Measurements from ENCODE around the gene SNORC. TPM values are rescaled to one million over a fixed set of nuclear protein-coding genes. Genes with fewer than 3 reads are reported as not detected.

The SNORC gene
- total and polyA plus RNA-seq, 2 experiments from 2014 or later: 2.2 to 7.5 TPM

DNA sequence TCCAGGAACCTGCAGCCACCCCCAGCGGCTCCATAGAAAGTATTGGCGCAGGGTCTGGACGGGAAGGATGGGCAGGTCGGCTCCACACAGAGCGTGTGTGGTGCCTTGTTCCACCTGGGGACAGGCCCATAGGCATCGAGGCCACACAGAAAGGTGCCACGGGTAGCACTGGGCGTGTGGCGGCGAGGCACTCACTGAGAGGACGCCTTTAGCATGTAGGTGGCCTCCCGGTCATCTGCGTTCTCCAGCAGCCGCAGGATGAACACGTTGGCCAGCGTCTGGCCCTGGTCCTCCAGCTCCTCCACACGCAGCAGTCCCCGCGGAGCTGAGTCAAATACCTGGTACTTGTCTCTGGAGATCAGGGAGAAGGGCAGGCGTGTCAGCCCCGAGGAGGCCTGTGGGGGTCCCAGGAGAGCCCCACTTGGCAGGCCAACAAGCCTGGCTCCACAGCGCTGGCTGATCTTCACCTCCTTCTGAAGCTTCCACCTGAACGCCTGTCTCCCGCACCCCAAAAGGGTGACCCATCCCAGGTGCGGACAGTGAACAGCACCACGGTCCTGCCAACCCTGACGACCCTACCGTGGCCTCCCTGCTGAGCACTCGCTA is 13.2 kb downstream of the SNORC start:
- Histone ChIP-seq H3K27me3 (no peaks in the 10 kb centered on the region), H4K20me1 (ENCODE audit: insufficient read depth, poor library complexity, severe bottlenecking) (no peaks in the 10 kb centered on the region), H3K9me3 (ENCODE audit: low read depth) (no peaks in the 10 kb centered on the region), H3K4me2 (no peak overlapping the region), H3K4me3 (no peak overlapping the region), H2AFZ (no peak overlapping the region), H3K79me2 (no peaks in the 10 kb centered on the region), H3K27ac (no peak overlapping the region), H3K9me2 (replicated peaks; ENCODE audit: insufficient read depth) (no peaks in the 10 kb centered on the region), H3K4me1 (ENCODE audit: insufficient read depth) (no peaks in the 10 kb centered on the region), H3K36me3 (replicated peaks; ENCODE audit: insufficient read depth, low read depth) (no peaks in the 10 kb centered on the region)
- TF ChIP-seq EZH2phosphoT487 (IDR thresholded peaks at IDR 0.05; ENCODE audit: low read depth, severe bottlenecking, unreplicated experiment): no peak
- TF ChIP-seq CTCF (IDR thresholded peaks at IDR 0.05; ENCODE audit: poor library complexity): no peak
- no peak for TF ChIP-seq EZH2 (IDR thresholded peaks at IDR 0.05; ENCODE audit: borderline replicate concordance)
- no peak for DNase-seq (ENCODE audit: low spot score)
- 94% methylated on average over 29 of the region's 29 CpGs for WGBS (ENCODE audit: low lambda C conversion rate, missing lambda C conversion rate)

DNA sequence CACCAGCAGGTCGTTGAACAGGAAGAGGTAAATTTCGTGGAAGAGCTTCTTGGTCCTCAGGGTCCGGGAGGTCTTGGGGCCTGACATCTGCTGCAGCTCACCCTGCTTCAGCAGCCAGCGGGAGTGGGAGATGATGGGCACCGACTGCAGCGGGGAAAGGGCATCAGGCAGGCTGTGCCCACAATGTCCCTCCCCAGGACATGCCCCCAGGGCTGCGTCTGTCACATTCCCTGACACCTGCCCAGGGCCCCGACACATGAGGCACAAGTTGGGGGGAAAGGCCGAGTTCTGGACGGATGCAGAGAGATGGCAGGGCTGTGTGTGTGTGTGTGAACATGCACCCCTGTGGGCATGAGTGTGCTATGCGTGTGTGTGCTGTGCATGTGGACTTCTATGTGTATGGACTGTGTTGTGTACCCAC is 13.9 kb downstream of the SNORC start:
- Histone ChIP-seq H4K20me1 (ENCODE audit: insufficient read depth, poor library complexity, severe bottlenecking) (no peaks in the 10 kb centered on the region), H3K36me3 (replicated peaks; ENCODE audit: insufficient read depth, low read depth) (no peaks in the 10 kb centered on the region), H3K79me2 (no peaks in the 10 kb centered on the region), H3K4me3 (no peak overlapping the region), H3K27me3 (no peaks in the 10 kb centered on the region), H3K9me3 (ENCODE audit: low read depth) (no peaks in the 10 kb centered on the region), H3K9me2 (replicated peaks; ENCODE audit: insufficient read depth) (no peaks in the 10 kb centered on the region), H3K27ac (no peak overlapping the region), H2AFZ (no peak overlapping the region), H3K4me1 (ENCODE audit: insufficient read depth) (no peaks in the 10 kb centered on the region), H3K4me2 (no peak overlapping the region)
- no peak for DNase-seq (ENCODE audit: low spot score)
- TF ChIP-seq EZH2phosphoT487 (IDR thresholded peaks at IDR 0.05; ENCODE audit: low read depth, severe bottlenecking, unreplicated experiment) (no peak), CTCF (IDR thresholded peaks at IDR 0.05; ENCODE audit: poor library complexity) (no peak)
- WGBS (ENCODE audit: low lambda C conversion rate, missing lambda C conversion rate): 88% methylated on average over 11 of the region's 11 CpGs

- Histone ChIP-seq H3K9me2 (replicated peaks; ENCODE audit: insufficient read depth) (no peaks in the 10 kb centered on the region), H3K36me3 (replicated peaks; ENCODE audit: insufficient read depth, low read depth) (no peaks in the 10 kb centered on the region), H3K4me3 (no peak overlapping the region), H4K20me1 (ENCODE audit: insufficient read depth, poor library complexity, severe bottlenecking) (no peaks in the 10 kb centered on the region), H3K27me3 (no peaks in the 10 kb centered on the region), H2AFZ (no peak overlapping the region), H3K4me2 (no peak overlapping the region), H3K9me3 (ENCODE audit: low read depth) (no peaks in the 10 kb centered on the region), H3K4me1 (ENCODE audit: insufficient read depth) (no peaks in the 10 kb centered on the region), H3K27ac (no peak overlapping the region), H3K79me2 (no peaks in the 10 kb centered on the region)
- DNase-seq (ENCODE audit: low spot score): no peak
- TF ChIP-seq EZH2phosphoT487 (IDR thresholded peaks at IDR 0.05; ENCODE audit: low read depth, severe bottlenecking, unreplicated experiment) (no peak), CTCF (IDR thresholded peaks at IDR 0.05; ENCODE audit: poor library complexity) (no peak), EZH2 (IDR thresholded peaks at IDR 0.05; ENCODE audit: borderline replicate concordance) (no peak)
- 92% methylated on average over 27 of the region's 27 CpGs for WGBS (ENCODE audit: low lambda C conversion rate, missing lambda C conversion rate)
These were observed 14.6 kb downstream of the SNORC start for GRCh38 chr2:232884549-232885263.
